GM19193 (cell line): ENCODE results near the gene COG2.

Experiments used
- POLR2A ChIP-seq: IDR thresholded peaks from 4 replicates; pipeline ENCODE4 v1.6.1; 2011; ENCODE audit not compliant: insufficient read depth, insufficient read length; ENCODE audit errors: extremely low read depth

The COG2 gene

DNA sequence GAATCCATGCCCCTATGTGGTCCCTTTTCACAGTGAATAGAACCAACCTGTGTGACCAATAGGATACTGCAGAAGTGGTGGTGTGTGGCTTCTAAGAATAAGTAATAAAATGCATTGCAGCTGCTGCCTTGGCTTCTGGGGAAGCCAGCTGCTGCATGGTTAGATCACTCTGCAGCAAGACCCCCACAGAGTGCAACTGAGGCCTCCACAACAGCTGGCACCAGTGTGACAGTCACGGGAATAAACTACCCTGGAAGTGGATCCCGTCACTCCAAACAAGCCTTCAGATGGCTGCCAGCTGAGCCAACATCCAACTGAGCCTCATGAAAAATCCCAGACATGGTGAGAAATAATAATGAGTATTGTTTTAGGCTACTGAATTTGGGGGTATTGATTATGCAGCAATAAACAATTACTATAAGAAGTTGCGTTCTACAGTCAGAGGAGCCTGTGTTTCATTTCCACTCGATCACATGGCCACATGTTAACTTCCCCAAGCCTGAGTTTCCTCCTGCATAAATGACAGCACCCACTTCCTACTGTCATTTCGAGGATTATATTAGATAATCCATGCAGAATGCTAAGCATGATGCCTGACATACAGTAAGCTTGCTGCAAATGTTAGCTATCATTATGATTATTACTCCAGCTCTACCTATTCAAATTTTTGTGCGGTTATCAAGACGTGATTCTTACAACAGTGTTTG, 20.8 kb upstream of the COG2 start:
- no peak for TF ChIP-seq POLR2A

DNA sequence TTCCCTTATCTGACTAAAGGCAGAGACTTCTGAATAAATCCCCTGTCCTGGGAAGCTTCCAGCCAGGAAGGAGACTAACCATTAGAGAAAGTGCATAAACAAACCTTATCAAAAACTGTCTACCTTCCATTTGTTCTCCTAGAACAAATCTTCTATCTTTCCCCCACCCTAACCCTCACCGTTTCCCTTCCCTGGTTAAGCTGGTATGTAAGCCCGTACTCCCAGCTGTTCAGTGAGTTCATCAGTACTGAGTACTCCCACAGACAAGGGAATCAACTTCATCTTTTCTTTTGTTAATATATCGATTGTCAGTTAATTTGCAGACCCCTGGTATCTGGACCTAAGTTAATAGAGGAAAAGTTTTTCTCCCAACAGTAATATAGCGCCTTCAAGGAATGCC, 20.1 kb upstream of the COG2 start:
- no peak for TF ChIP-seq POLR2A

GRCh38 chr1:230624097-230624713, 18.1 kb upstream of the COG2 start:
- TF ChIP-seq POLR2A: no peak

DNA sequence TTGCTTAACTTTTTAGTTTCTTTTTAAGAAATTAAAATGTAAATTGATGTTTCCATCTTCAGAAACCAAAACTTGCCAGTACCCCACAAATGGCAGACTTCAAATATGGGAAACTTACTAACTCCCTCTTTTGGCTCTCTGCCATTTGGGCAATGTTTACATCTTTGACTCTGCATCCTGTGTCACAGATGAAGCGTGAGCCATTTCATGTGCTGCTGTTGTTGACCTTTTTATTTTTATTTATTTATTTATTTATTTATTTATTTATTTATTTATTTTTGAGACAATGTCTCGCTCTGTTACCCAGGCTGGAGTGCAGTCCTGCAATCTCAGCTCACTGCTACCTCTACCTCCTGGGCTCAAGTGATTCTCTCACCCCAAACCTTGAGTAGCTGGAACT, 16.0 kb upstream of the COG2 start:
- TF ChIP-seq POLR2A: no peak

- TF ChIP-seq POLR2A: no peak
Measured at GRCh38 chr1:230627767-230628166, 14.5 kb upstream of the COG2 start.

GRCh38 chr1:230629511-230629910, 12.8 kb upstream of the COG2 start:
- no peak for TF ChIP-seq POLR2A

DNA sequence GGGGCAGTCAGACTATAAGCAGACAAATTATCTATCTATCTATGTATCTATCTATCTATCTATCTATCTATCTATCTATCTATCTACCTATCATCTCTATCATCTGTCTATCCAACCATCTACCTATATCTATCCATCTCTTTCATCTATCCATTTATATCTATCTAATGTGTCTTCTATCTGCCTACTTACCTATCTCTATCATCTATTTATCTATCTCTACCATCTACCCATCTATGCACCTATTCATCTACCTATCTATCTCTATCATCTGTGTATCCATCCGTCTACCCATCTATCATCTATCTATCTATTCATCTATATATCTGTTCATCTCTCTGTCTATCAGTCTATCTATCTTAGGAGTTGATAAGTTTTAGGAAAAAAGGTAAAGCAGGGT, 10.8 kb upstream of the COG2 start:
- TF ChIP-seq POLR2A: no peak

DNA sequence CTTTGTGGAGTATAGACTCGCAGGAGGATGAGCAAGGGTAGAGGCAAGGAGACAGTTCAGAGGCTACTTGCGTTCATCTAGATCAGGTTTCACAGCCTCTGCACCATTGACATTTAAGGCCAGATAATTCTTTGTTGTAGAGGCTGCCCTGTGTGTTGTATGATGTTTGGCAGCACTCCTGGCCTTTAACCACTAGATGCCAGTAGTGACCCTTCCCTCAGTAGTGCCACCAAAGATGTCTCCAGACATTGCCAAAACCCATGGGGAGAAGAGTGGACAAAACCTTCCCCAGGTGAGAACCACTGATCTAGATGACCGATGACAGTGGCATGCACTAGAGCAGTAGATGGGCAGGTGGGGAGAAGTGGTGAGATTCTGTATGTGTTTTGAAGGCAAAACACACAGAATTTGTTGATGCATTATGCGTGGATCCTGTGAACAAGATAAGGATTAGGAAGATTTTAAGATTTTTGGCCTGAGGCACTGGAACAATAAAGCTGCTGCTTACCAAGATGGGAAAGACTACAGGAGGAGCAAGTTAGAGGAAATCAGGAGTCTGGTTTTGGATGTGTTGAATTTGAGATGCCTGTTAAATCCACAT, 9.9 kb upstream of the COG2 start:
- TF ChIP-seq POLR2A: no peak

DNA sequence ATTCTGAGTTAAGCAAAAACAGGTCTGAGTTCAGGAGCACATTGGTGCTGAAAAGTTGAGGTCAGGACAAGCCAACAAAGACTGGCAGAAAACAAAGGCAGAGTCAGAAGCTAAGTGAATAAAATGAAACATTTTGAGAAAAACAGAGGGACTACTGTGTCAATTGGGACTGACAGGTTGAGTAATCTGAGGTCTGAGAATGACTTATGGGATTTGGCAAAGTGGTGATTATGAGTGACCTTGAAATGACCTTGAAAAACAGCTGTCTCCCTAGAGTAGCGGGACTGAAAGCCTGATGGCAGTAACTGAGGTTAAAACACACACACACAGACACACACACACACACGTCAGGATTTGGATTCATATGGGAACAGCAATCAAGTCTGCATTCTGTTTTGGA, 8.8 kb upstream of the COG2 start:
- TF ChIP-seq POLR2A: no peak

GRCh38 chr1:230634384-230634783, 7.9 kb upstream of the COG2 start:
- no peak for TF ChIP-seq POLR2A

- TF ChIP-seq POLR2A: no peak
Measured at GRCh38 chr1:230636575-230637148, 5.6 kb upstream of the COG2 start.

GRCh38 chr1:230639714-230640209, 2.5 kb upstream of the COG2 start:
- no peak for TF ChIP-seq POLR2A

DNA sequence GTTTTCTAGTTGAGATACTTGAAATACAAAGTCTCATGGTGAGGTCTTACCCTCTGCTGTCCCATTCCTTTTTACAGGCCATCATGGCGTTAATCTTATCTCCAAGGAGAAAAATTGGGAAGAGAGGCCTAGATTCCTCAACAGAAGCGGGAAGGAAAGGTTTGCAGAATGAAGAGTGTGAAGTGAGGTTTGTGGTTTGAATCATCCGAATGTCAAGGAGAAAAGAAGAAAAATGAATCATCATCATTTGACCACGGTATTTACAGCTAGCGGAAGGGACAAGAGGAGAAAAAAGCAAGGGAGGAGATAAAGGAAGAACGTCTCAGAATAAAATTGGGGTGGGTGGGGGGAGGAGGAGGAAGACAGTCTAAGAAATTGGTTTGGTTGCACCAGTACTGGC, 935 bp upstream of the COG2 start:
- no peak for TF ChIP-seq POLR2A

DNA sequence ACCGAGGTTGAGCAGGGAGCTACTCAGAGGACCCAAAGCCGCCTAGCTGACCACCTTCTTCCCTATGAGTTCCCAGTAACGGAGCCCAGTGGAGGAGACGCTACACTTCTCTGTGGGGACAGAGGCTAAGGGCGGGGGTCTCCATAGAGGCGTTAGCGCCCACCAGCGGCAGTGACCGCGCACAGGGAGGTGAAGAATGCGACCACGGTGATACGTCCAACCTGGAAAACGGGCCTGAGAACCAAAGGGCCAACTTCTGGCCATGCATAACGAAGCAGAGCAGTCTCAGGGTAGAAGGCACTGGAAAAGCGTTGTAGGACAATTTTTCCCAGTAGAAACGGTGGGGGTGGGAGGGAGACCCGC, 400 bp upstream of the COG2 start:
- no peak for TF ChIP-seq POLR2A

- TF ChIP-seq POLR2A: no peak
Measured at GRCh38 chr1:230643908-230644307, 1.6 kb downstream of the COG2 start.

DNA sequence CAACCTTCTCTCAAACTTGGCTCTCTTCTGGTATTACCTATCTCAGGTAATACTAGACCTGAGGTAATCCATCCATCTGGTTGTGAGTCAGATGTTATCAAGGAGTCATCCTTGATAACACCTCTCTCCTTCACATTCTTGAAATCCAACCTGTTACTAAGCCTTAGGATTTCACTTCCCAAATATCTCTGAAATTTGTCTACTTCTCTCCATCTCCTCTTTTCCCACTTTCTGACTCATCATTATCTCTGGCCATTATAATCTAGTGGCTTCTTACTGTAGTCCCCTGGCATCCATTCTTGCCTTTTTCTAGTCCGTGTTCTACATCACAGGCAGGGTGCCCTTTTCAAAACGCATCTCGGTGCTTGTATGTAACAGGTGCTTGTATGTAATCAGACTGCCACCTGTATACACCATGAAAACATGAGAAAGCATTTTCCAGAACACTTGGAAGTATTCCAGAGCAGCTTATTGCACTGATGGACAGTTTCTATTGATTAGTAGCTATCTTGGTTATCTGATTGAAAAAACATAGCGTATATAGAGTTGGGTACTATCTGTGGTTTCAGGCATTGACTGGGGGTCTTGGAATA, 4.5 kb downstream of the COG2 start:
- no peak for TF ChIP-seq POLR2A

- TF ChIP-seq POLR2A: no peak
Measured at GRCh38 chr1:230647321-230647720, 5.0 kb downstream of the COG2 start.

DNA sequence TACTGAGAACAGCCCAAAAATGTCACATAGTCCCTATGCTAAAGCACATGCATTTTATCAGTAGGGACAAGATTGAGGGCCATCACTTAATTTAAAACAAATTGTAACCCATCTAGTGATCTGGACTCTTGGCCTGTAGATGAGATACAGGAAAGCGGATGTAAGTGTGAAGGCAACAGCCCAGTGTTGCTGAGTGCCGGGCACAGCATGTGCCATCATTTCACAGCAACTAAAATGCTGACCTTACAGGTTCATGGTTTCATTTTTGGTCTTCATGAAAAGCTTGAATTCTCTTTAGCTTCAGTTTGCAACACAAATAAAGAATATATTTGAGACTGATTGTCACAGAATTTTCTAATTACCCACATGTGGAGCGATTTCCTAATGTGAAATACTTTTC, 5.8 kb downstream of the COG2 start:
- TF ChIP-seq POLR2A: no peak
